PFSK-1 (cell line): ENCODE data around the gene PIRT.

ENCODE experiments used
- FOXP2 ChIP-seq: optimal IDR thresholded peaks from 2 replicates; pipeline ENCODE3; 2011; ENCODE audit warnings: borderline replicate concordance, control low read depth, inconsistent platforms; ENCODE audit not compliant: insufficient read depth; ENCODE audit errors: extremely low read length, extremely low read depth
- POLR2AphosphoS5 ChIP-seq: IDR thresholded peaks from 2 replicates; pipeline ENCODE4 v1.6.1; 2012; ENCODE audit warnings: low read depth, mild to moderate bottlenecking, control low read depth, low read length, moderate library complexity
- REST ChIP-seq, 2 experiments: IDR thresholded peaks; 2 replicates each; pipeline versions ENCODE4 v1.6.1 to v1.8.0; 2011 to 2012; ENCODE audit warnings: low read depth in 2 of 2, low read length in 2 of 2, control low read depth in 1 of 2, inconsistent platforms in 1 of 2, mild to moderate bottlenecking in 1 of 2, moderate library complexity in 1 of 2; ENCODE audit not compliant: insufficient read depth in 1 of 2
- SIN3A ChIP-seq: IDR thresholded peaks from 2 replicates; pipeline ENCODE4 v1.6.1; 2012; ENCODE audit warnings: mild to moderate bottlenecking, low read length, moderate library complexity, borderline replicate concordance; ENCODE audit not compliant: insufficient read depth
- TAF1 ChIP-seq: IDR thresholded peaks from 2 replicates; pipeline ENCODE4 v1.6.1; 2012; ENCODE audit warnings: low read length, control low read depth, borderline replicate concordance; ENCODE audit not compliant: insufficient read depth

Gene PIRT

GRCh38 chr17:10790491-10791401, 47.1 kb downstream of the PIRT start:
- TF ChIP-seq REST (IDR thresholded peaks at IDR 0.05; ENCODE audit: insufficient read depth in 1 of 2, low read depth in 2 of 2, low read length in 2 of 2) = no peak
- 0 out of 2 replicates have a peak, but pooled peaks have one; percentile 29 for TF ChIP-seq SIN3A
- peak; percentile 93 for TF ChIP-seq POLR2AphosphoS5

- no peak for TF ChIP-seq FOXP2
- TF ChIP-seq TAF1 = no peak
- no peak for TF ChIP-seq SIN3A
- TF ChIP-seq POLR2AphosphoS5 = no peak
- TF ChIP-seq REST (IDR thresholded peaks at IDR 0.05; ENCODE audit: insufficient read depth in 1 of 2, low read depth in 2 of 2, low read length in 2 of 2) = no peak
Measured at GRCh38 chr17:10789694-10790271, 48.1 kb downstream of the PIRT start.

- no peak for TF ChIP-seq REST (IDR thresholded peaks at IDR 0.05; ENCODE audit: insufficient read depth in 1 of 2, low read depth in 2 of 2, low read length in 2 of 2)
- TF ChIP-seq SIN3A = no peak
- TF ChIP-seq POLR2AphosphoS5 = no peak
- TF ChIP-seq FOXP2 = no peak
- no peak for TF ChIP-seq TAF1
Measured at GRCh38 chr17:10787306-10788045, 50.4 kb downstream of the PIRT start.

- TF ChIP-seq TAF1 = no peak
- no peak for TF ChIP-seq POLR2AphosphoS5
- TF ChIP-seq SIN3A = no peak
- no peak for TF ChIP-seq REST (IDR thresholded peaks at IDR 0.05; ENCODE audit: insufficient read depth in 1 of 2, low read depth in 2 of 2, low read length in 2 of 2)
- no peak for TF ChIP-seq FOXP2
Measured at GRCh38 chr17:10785295-10785694, 52.6 kb downstream of the PIRT start.
